ENCODE measurements around the gene DLK1. TPM values are rescaled to one million over a fixed set of nuclear protein-coding genes. Genes with fewer than 3 reads are reported as not detected.
A peak's percentile ranks its signal among the peaks of the same experiment; 100 is the strongest.

Gene DLK1
- total RNA-seq, 4 donors from 2014 or later: not detected

DNA sequence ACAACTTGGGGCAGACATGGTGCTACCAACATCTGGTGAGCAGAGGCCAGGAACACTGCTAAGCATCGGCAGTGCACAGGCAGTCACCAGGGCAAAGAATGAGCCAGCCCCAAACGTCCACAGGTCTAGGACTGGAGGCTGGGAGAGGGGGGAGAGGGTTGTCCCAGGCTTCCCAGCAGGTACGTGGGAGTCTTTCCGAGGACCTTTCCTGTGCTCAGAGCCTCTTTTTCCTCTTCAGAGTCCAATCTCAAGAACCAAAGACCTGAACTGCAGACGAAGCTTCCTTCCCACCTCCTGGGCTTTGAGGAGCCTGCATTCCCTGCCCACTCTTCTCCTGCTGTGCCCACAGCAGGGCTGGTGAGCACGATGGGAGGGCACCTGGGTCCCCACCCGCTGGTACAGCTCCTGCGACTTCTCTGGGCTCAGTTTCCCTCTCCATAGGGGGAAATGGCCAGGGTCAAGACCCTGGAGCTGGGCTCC, 48.7 kb downstream of the DLK1 start:
- H3K27me3 ChIP-seq: peaks cover 20% of the 10 kb centered on the region
- H3K4me3 ChIP-seq: no peak overlapping the region
- no peaks in the 10 kb centered on the region for H3K9me3 ChIP-seq
- no peak for DNase-seq (ENCODE audit: low spot score in 2 of 2)
- no peaks in the 10 kb centered on the region for H3K36me3 ChIP-seq
- no peaks in the 10 kb centered on the region for H3K4me1 ChIP-seq
- TF ChIP-seq CTCF (IDR thresholded peaks at IDR 0.05): no peak
- no peak for TF ChIP-seq EP300 (IDR thresholded peaks at IDR 0.05)
- no peak for TF ChIP-seq POLR2AphosphoS5 (IDR thresholded peaks at IDR 0.05)
- no peak for TF ChIP-seq POLR2A (IDR thresholded peaks at IDR 0.05)
- H3K27ac ChIP-seq: no peak overlapping the region
- WGBS: 73% methylated on average over 8 of the region's 8 CpGs

GRCh38 chr14:100775831-100776591, 49.3 kb downstream of the DLK1 start:
- H3K27me3 ChIP-seq: peaks cover 14% of the 10 kb centered on the region
- H3K9me3 ChIP-seq: no peaks in the 10 kb centered on the region
- H3K4me3 ChIP-seq: no peak overlapping the region
- H3K4me1 ChIP-seq: no peaks in the 10 kb centered on the region
- DNase-seq (ENCODE audit: low spot score in 2 of 2): peak in 1 of 2 donors; percentile 40
- H3K36me3 ChIP-seq: no peaks in the 10 kb centered on the region
- TF ChIP-seq EP300 (IDR thresholded peaks at IDR 0.05) (no peak), POLR2A (IDR thresholded peaks at IDR 0.05) (no peak), POLR2AphosphoS5 (IDR thresholded peaks at IDR 0.05) (no peak)
- 70% methylated on average over 18 of the region's 20 CpGs for WGBS
- no peak overlapping the region for H3K27ac ChIP-seq

- DNase-seq (ENCODE audit: low spot score in 2 of 2): peak in 1 of 2 donors; percentile 65
- H3K36me3 ChIP-seq: no peaks in the 10 kb centered on the region
- TF ChIP-seq POLR2AphosphoS5 (IDR thresholded peaks at IDR 0.05): no peak
- TF ChIP-seq POLR2A (IDR thresholded peaks at IDR 0.05): no peak
- no peak for TF ChIP-seq CTCF (IDR thresholded peaks at IDR 0.05)
- TF ChIP-seq EP300 (IDR thresholded peaks at IDR 0.05): no peak
- no peaks in the 10 kb centered on the region for H3K4me1 ChIP-seq
- H3K27ac ChIP-seq: no peak overlapping the region
- H3K4me3 ChIP-seq: no peak overlapping the region
- 85% methylated on average over 9 of the region's 14 CpGs for WGBS
- no peaks in the 10 kb centered on the region for H3K9me3 ChIP-seq
- peaks cover 12% of the 10 kb centered on the region for H3K27me3 ChIP-seq
Observed at GRCh38 chr14:100776681-100777365, 50.1 kb downstream of the DLK1 start.

DNA sequence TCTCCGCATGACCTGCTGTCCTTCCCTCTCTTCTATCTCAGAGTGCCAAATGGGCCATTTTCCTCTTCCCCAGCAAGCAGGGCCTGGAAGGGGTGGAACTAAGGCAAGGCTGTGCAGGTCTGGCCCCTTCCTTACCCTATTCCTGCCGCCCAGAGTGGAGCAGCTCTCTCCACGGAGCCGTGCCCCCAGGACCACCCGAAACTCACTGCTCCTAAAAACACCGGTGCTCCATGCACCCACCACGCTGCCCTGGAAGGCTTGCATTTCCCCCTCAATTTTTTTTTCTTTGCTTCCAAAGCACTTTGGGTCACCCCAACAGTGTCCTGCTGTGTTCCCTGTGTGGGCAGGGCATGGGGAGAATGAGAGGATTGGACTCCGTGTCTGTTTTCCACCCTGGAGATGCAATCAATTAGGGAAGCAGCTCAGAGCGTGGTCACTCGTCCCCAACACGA, 50.7 kb downstream of the DLK1 start:
- 85% methylated on average over 11 of the region's 11 CpGs for WGBS
- H3K4me1 ChIP-seq: no peaks in the 10 kb centered on the region
- no peaks in the 10 kb centered on the region for H3K9me3 ChIP-seq
- no peak for TF ChIP-seq POLR2A (IDR thresholded peaks at IDR 0.05)
- no peak for TF ChIP-seq CTCF (IDR thresholded peaks at IDR 0.05)
- no peak for TF ChIP-seq EP300 (IDR thresholded peaks at IDR 0.05)
- no peak for TF ChIP-seq POLR2AphosphoS5 (IDR thresholded peaks at IDR 0.05)
- H3K36me3 ChIP-seq: no peaks in the 10 kb centered on the region
- DNase-seq (ENCODE audit: low spot score in 2 of 2): peak in 1 of 2 donors; percentile 31
- H3K4me3 ChIP-seq: no peak overlapping the region
- H3K27me3 ChIP-seq: peaks cover 12% of the 10 kb centered on the region
- no peak overlapping the region for H3K27ac ChIP-seq

- no peak for TF ChIP-seq EP300 (IDR thresholded peaks at IDR 0.05)
- TF ChIP-seq POLR2AphosphoS5 (IDR thresholded peaks at IDR 0.05): no peak
- no peak for TF ChIP-seq CTCF (IDR thresholded peaks at IDR 0.05)
- no peak for TF ChIP-seq POLR2A (IDR thresholded peaks at IDR 0.05)
- no peak overlapping the region for H3K4me3 ChIP-seq
- DNase-seq (ENCODE audit: low spot score in 2 of 2): peak in 1 of 2 donors; percentile 35
- WGBS: 53% methylated on average over 22 of the region's 22 CpGs
- no peaks in the 10 kb centered on the region for H3K4me1 ChIP-seq
- H3K9me3 ChIP-seq: no peaks in the 10 kb centered on the region
- peaks cover 12% of the 10 kb centered on the region for H3K27me3 ChIP-seq
- H3K36me3 ChIP-seq: no peaks in the 10 kb centered on the region
- H3K27ac ChIP-seq: no peak overlapping the region
Observed at GRCh38 chr14:100777818-100778525, 51.3 kb downstream of the DLK1 start.
